WTC11 (cell line): ENCODE measurements around the gene PIP4K2C.

Experiments used
- ATF3 ChIP-seq: sonication (generic); formaldehyde crosslinking; conservative IDR thresholded peaks from 2 replicates; pipeline ENCODE4 v1.8.1; 2022; ENCODE audit warnings: mild to moderate bottlenecking, missing genetic modification reagents
- CTCF ChIP-seq: fragments of 200-600 bp; IDR thresholded peaks from 2 replicates; pipeline ENCODE4 v1.8.0; 2022; ENCODE audit warnings: antibody characterized with exemption
- HMGXB4 ChIP-seq: sonication (generic); formaldehyde crosslinking; IDR thresholded peaks from 2 replicates; pipeline ENCODE4 v1.8.1; 2023; ENCODE audit warnings: mild to moderate bottlenecking, moderate library complexity, missing genetic modification reagents
- TEAD4 ChIP-seq: sonication (generic); formaldehyde crosslinking; IDR thresholded peaks from 2 replicates; pipeline ENCODE4 v1.8.0; 2022; ENCODE audit warnings: mild to moderate bottlenecking, missing genetic modification reagents

GRCh38 chr12:57592551-57593165, 1.7 kb downstream of the PIP4K2C start:
- TF ChIP-seq CTCF, result no peak
- no peak for TF ChIP-seq HMGXB4 (CRISPR knock-in tag)
- TF ChIP-seq ATF3 (CRISPR knock-in tag), result no peak
- no peak for TF ChIP-seq TEAD4 (CRISPR knock-in tag)
